Loucy (cell line): ENCODE measurements around the gene ZFYVE26.

Experiments used
- H2AFZ ChIP-seq: fragments of 200-600 bp; sonication (generic); 2 replicates; pipeline ENCODE4 v1.6.0; 2016; ENCODE audit warnings: antibody characterized with exemption, mild to moderate bottlenecking, low read length, moderate library complexity
- H3F3A ChIP-seq: fragments of 200-600 bp; 2 replicates; pipeline ENCODE4 v1.6.0; 2016; ENCODE audit warnings: antibody characterized with exemption, low read depth, mild to moderate bottlenecking
- H3K27me3 ChIP-seq: fragments of 200-600 bp; sonication (generic); 2 replicates; pipeline ENCODE4 v1.6.1; 2014; ENCODE audit warnings: low read length, mild to moderate bottlenecking; ENCODE audit not compliant: insufficient read depth, poor library complexity, severe bottlenecking
- H3K36me3 ChIP-seq: fragments of 200-600 bp; sonication (generic); 2 replicates; pipeline ENCODE4 v1.6.1; 2016; ENCODE audit warnings: low read length; ENCODE audit not compliant: insufficient read depth
- H3K4me1 ChIP-seq: fragments of 200-600 bp; sonication (generic); 2 replicates; pipeline ENCODE4 v1.5.1; 2014; ENCODE audit warnings: low read length, mild to moderate bottlenecking; ENCODE audit not compliant: insufficient read depth, poor library complexity, severe bottlenecking
- H3K4me2 ChIP-seq: fragments of 200-600 bp; sonication (generic); 2 replicates; pipeline ENCODE4 v1.6.0; 2014; ENCODE audit warnings: antibody characterized with exemption, low read length, low read depth, mild to moderate bottlenecking; ENCODE audit not compliant: poor library complexity, severe bottlenecking
- H3K4me3 ChIP-seq: fragments of 200-600 bp; sonication (generic); 2 replicates; pipeline ENCODE4 v1.5.1; 2014; ENCODE audit warnings: low read length, mild to moderate bottlenecking, mixed read lengths; ENCODE audit not compliant: poor library complexity, severe bottlenecking
- H3K79me2 ChIP-seq: fragments of 200-600 bp; sonication (generic); 2 replicates; pipeline ENCODE4 v1.6.1; 2014; ENCODE audit warnings: low read length; ENCODE audit not compliant: insufficient read depth
- H3K9ac ChIP-seq: fragments of 200-600 bp; sonication (generic); 2 replicates; pipeline ENCODE4 v1.6.0; 2014; ENCODE audit warnings: mild to moderate bottlenecking, low read depth, low read length, moderate library complexity; ENCODE audit not compliant: poor library complexity, severe bottlenecking
- H3K9me2 ChIP-seq: fragments of 200-600 bp; sonication (generic); replicated peaks from 2 replicates; pipeline ENCODE4 v1.6.1; 2016; ENCODE audit warnings: low read depth, low read length, mixed read lengths
- H3K9me3 ChIP-seq: fragments of 200-600 bp; sonication (generic); 2 replicates; pipeline ENCODE4 v1.6.1; 2014; ENCODE audit warnings: mild to moderate bottlenecking, antibody characterized with exemption, low read length, low read depth; ENCODE audit not compliant: insufficient read depth
- H4K20me1 ChIP-seq: fragments of 200-600 bp; sonication (generic); 2 replicates; pipeline ENCODE4 v1.6.0; 2014; ENCODE audit warnings: antibody characterized with exemption, low read length, mild to moderate bottlenecking; ENCODE audit not compliant: insufficient read depth, poor library complexity, severe bottlenecking
- EZH2phosphoT487 ChIP-seq: fragments of 200-600 bp; IDR thresholded peaks from 2 replicates; pipeline ENCODE4 v1.6.1; 2018; ENCODE audit warnings: antibody characterized with exemption, mild to moderate bottlenecking, moderate library complexity, borderline replicate concordance
- TF ChIP-seq, protein P1 (sequence below): fragments of 200-600 bp; sonication (generic); conservative IDR thresholded peaks from 2 replicates; pipeline ENCODE4 v1.5.1; 2014; ENCODE audit warnings: mild to moderate bottlenecking, antibody characterized with exemption, low read length

The ZFYVE26 gene

DNA sequence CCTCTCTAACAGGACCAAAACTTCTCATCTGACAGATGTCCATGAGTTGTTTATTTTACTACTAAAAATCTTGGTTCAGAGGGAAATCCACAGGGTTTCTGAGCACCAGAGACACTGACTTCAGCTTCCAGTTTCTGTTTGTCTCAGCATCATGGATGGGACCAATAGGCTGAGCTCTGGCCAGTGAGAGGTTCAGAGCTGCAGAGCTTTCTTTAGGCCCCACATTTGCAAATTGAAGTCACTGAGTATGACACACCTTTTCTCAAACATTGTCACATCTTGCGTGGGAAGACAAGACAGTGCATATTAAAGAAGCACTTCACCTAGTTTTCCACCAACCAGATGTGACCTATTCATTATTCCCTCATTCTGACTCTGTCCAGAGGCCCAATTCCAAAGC is 69.5 kb downstream of the ZFYVE26 start:
- Histone ChIP-seq H3K27me3 (no peaks in the 10 kb centered on the region), H4K20me1 (no peaks in the 10 kb centered on the region), H3K4me1 (no peaks in the 10 kb centered on the region), H3K9ac (no peak overlapping the region), H2AFZ (no peak overlapping the region), H3K79me2 (no peaks in the 10 kb centered on the region), H3K4me2 (no peak overlapping the region), H3K9me2 (no peaks in the 10 kb centered on the region), H3K36me3 (peaks cover 2% of the 10 kb centered on the region; the same call in 1 of the 2 replicates), H3K4me3 (no peak overlapping the region), H3F3A (no peaks in the 10 kb centered on the region), H3K9me3 (no peaks in the 10 kb centered on the region)
- TF ChIP-seq, protein P1, sequence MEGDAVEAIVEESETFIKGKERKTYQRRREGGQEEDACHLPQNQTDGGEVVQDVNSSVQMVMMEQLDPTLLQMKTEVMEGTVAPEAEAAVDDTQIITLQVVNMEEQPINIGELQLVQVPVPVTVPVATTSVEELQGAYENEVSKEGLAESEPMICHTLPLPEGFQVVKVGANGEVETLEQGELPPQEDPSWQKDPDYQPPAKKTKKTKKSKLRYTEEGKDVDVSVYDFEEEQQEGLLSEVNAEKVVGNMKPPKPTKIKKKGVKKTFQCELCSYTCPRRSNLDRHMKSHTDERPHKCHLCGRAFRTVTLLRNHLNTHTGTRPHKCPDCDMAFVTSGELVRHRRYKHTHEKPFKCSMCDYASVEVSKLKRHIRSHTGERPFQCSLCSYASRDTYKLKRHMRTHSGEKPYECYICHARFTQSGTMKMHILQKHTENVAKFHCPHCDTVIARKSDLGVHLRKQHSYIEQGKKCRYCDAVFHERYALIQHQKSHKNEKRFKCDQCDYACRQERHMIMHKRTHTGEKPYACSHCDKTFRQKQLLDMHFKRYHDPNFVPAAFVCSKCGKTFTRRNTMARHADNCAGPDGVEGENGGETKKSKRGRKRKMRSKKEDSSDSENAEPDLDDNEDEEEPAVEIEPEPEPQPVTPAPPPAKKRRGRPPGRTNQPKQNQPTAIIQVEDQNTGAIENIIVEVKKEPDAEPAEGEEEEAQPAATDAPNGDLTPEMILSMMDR = no peak
- no peak for TF ChIP-seq EZH2phosphoT487

DNA sequence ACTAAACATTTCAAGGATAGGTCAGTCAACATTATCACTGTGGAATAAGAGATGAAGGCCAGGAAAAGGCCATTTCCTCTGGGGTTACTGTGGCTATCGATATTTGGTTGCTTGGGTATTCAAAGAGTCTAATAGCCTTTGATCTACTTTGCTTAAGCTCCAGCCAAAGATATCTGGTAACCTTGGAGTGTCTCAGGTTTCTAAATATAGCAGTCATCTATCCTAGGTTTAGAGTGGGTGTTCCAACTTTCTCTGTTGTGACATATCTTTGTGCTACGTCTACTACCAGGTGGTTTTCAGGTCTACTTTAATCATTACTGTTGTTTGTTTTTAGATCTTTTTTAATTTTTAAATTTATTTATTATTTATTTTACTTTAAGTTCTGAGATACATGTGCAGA is 72.3 kb downstream of the ZFYVE26 start:
- no peaks in the 10 kb centered on the region for H3K27me3 ChIP-seq
- no peaks in the 10 kb centered on the region for H3F3A ChIP-seq
- no peak overlapping the region for H2AFZ ChIP-seq
- H3K79me2 ChIP-seq = no peaks in the 10 kb centered on the region
- H3K4me2 ChIP-seq = no peak overlapping the region
- no peaks in the 10 kb centered on the region for H3K36me3 ChIP-seq
- H4K20me1 ChIP-seq = no peaks in the 10 kb centered on the region
- no peaks in the 10 kb centered on the region for H3K4me1 ChIP-seq
- H3K9ac ChIP-seq = no peak overlapping the region
- no peaks in the 10 kb centered on the region for H3K9me2 ChIP-seq
- no peaks in the 10 kb centered on the region for H3K9me3 ChIP-seq
- no peak overlapping the region for H3K4me3 ChIP-seq
- TF ChIP-seq, protein P1 = no peak
- no peak for TF ChIP-seq EZH2phosphoT487

DNA sequence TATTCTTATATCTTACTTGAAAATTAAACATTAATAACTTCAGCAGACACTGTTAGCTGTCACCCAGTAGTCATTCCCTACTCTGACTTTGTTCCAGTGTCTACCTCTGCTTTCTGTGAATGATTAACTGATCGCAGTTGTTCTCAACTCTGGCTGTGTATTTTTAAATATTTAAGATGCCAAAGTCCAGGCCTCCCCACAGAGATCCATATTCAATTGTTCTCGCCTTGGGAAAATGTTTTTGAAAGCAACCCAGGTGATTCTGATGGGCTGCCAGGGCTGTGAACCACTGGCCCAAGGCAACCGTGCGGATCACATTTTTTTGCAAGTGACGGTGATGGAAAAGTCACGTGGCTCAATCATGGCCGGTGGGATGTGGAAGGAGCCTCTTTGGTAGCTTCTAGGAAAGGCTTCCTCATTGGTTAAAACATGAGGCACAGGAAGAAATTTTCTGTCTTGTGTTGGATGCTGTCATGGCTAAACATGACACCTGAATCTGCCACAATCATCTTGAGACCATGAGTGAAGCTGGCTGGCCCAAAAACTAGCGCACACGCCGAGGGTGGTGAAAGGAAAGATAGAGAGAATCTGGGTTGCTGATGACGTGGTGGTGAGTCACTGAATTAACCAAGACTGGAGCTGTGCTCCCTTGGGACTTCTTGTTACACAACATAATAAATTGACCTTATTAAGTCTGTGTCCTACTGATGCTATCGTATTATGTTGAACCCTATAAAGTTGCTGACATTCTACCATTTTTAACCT is 77.5 kb downstream of the ZFYVE26 start:
- H3K9ac ChIP-seq = no peak overlapping the region
- H3K9me2 ChIP-seq = no peaks in the 10 kb centered on the region
- no peaks in the 10 kb centered on the region for H3K9me3 ChIP-seq
- H3K27me3 ChIP-seq = no peaks in the 10 kb centered on the region
- no peaks in the 10 kb centered on the region for H3K36me3 ChIP-seq
- TF ChIP-seq, protein P1 = no peak
- TF ChIP-seq EZH2phosphoT487 = no peak
- H3K4me2 ChIP-seq = no peak overlapping the region
- H2AFZ ChIP-seq = no peak overlapping the region
- no peaks in the 10 kb centered on the region for H3F3A ChIP-seq
- no peaks in the 10 kb centered on the region for H3K4me1 ChIP-seq
- no peaks in the 10 kb centered on the region for H4K20me1 ChIP-seq
- H3K79me2 ChIP-seq = no peaks in the 10 kb centered on the region
- H3K4me3 ChIP-seq = no peak overlapping the region
